PC-9 (cell line): ENCODE data around the gene ZNF491. TPM values are rescaled to one million over a fixed set of nuclear protein-coding genes. Genes with fewer than 3 reads are reported as not detected.

Experiments used
- Bru-seq: library from RNA; stranded (reverse); fragments of 400-500 nt; gene quantifications from one replicate; lab custom pipeline; 2021; lab: Mats Ljungman, UMichigan
- BruChase-seq, 2 experiments: library from RNA; stranded (reverse); fragments of 400-500 nt; gene quantifications; one replicate each; lab custom pipeline; 2021; lab: Mats Ljungman, UMichigan
- BruUV-seq: library from RNA; stranded (reverse); fragments of 400-500 nt; replicated peaks from 2 replicates; lab custom pipeline; 2021; lab: Mats Ljungman, UMichigan
- CTCF ChIA-PET: fragments of 300-600 bp; sonication (Branson Sonifier 250); formaldehyde crosslinking; loops from one replicate; lab custom pipeline; 2022; ENCODE audit warnings: antibody characterized with exemption; lab: Charles Lee
- POLR2A ChIA-PET: fragments of 300-600 bp; sonication (Branson Sonifier 250); formaldehyde crosslinking; loops from one replicate; lab custom pipeline; 2022; ENCODE audit warnings: antibody characterized with exemption; ENCODE audit not compliant: unreplicated experiment; lab: Charles Lee
- DNase-seq, 2 experiments: peaks; one replicate each; pipeline versions ENCODE4 v3.0.0 to v3.0.0-alpha.2; 2015 to 2022; ENCODE audit warnings: mixed read lengths in 1 of 2
- H2AFZ ChIP-seq: fragments of 200-600 bp; sonication (generic); 2 replicates; pipeline ENCODE4 v1.8.1; 2017; ENCODE audit warnings: antibody characterized with exemption
- H3F3A ChIP-seq: fragments of 200-600 bp; sonication (generic); 2 replicates; pipeline ENCODE4 v1.8.1; 2017; ENCODE audit warnings: antibody characterized with exemption, mild to moderate bottlenecking, low read depth; ENCODE audit not compliant: insufficient read depth
- H3K27ac ChIP-seq: fragments of 200-600 bp; sonication (generic); 2 replicates; pipeline ENCODE4 v1.6.1; 2016; ENCODE audit warnings: mixed run types
- H3K27me3 ChIP-seq: fragments of 200-600 bp; sonication (generic); 2 replicates; pipeline ENCODE4 v1.6.1; 2016; ENCODE audit warnings: low read depth, mixed run types; ENCODE audit not compliant: insufficient read depth
- H3K36me3 ChIP-seq: fragments of 200-600 bp; sonication (generic); 2 replicates; pipeline ENCODE4 v1.6.1; 2016; ENCODE audit warnings: low read depth, mixed run types
- H3K4me1 ChIP-seq: fragments of 200-600 bp; sonication (generic); replicated peaks from 2 replicates; pipeline ENCODE4 v1.6.1; 2016; ENCODE audit warnings: mixed run types; ENCODE audit not compliant: insufficient read depth
- H3K4me2 ChIP-seq: fragments of 200-600 bp; sonication (generic); 2 replicates; pipeline ENCODE4 v1.6.1; 2017; ENCODE audit warnings: mixed run types
- H3K4me3 ChIP-seq: fragments of 200-600 bp; sonication (generic); 2 replicates; pipeline ENCODE4 v1.6.1; 2016; ENCODE audit warnings: mixed run types
- H3K79me2 ChIP-seq: fragments of 200-600 bp; sonication (generic); 2 replicates; pipeline ENCODE4 v1.6.1; 2017; ENCODE audit warnings: low read depth, mixed run types
- H3K9me2 ChIP-seq: fragments of 200-600 bp; sonication (generic); 2 replicates; pipeline ENCODE4 v1.8.1; 2017; ENCODE audit warnings: mild to moderate bottlenecking; ENCODE audit not compliant: insufficient read depth
- H3K9me3 ChIP-seq: fragments of 200-600 bp; sonication (generic); 2 replicates; pipeline ENCODE4 v1.8.1; 2016; ENCODE audit warnings: low read depth; ENCODE audit not compliant: insufficient read depth
- H4K20me1 ChIP-seq: fragments of 200-600 bp; sonication (generic); 2 replicates; pipeline ENCODE4 v1.8.1; 2017; ENCODE audit not compliant: insufficient read depth
- CTCF ChIP-seq: fragments of 200-600 bp; sonication (generic); conservative IDR thresholded peaks from 2 replicates; pipeline ENCODE4 v1.6.1; 2017; ENCODE audit warnings: mixed run types, antibody characterized with exemption, mild to moderate bottlenecking, moderate library complexity
- EZH2 ChIP-seq: fragments of 200-600 bp; sonication (generic); IDR thresholded peaks from 2 replicates; pipeline ENCODE4 v1.8.0; 2017; ENCODE audit warnings: antibody characterized with exemption, low read depth
- intact Hi-C: fragments of 100-400 bp; cut with micrococcal nuclease; formaldehyde crosslinking; loops from one replicate; pipeline ENCODE4 v1.10.0; 2022; ENCODE audit not compliant: unreplicated experiment
- long read RNA-seq: library from polyadenylated mRNA; stranded (forward); transcript quantifications from one replicate; pipeline ENCODE4 v2.0.0, GENCODE V29; 2022
- total RNA-seq: library from RNA; stranded (reverse); gene quantifications from 2 replicates; pipeline ENCODE4 v1.2.3, GENCODE V29; 2021

The ZNF491 gene
- not detected in 2 replicates for total RNA-seq
- percentile 10 among the genes with signal in this experiment for Bru-seq, nascent RNA
- percentile 14 among the genes with signal in this experiment for BruChase-seq, experiment 1, labeled RNA remaining after a 2-hour chase
- BruChase-seq, experiment 2, labeled RNA remaining after a 6-hour chase: percentile 14 among the genes with signal in this experiment
- long read RNA-seq: 0 reads

GRCh38 chr19:11798391-11799330 lies at the start of gene ZNF491:
Gene ZNF491 (plus strand): TSS chr19:11798523. CDS start chr19:11805954, 7,431 bp downstream.
- ChIA-PET CTCF (interaction anchor here (0.6 to 1.4 kb wide), 7 partner anchors 15 to 873 kb away, joined by 3 to 6 read pairs (median 4); no protein-coding TSS in a partner anchor), POLR2A (interaction anchor here (0.6 kb wide), 1 partner anchor 1152 kb away, joined by 6 read pairs; no protein-coding TSS in a partner anchor)
- Histone ChIP-seq H3F3A (peaks cover 5% of the 10 kb centered on the region; the same call in 1 of the 2 replicates), H2AFZ (0 out of 2 replicates have a peak within 1 kb of the TSS, but pooled peaks have one; percentile 20), H4K20me1 (no peaks in the 10 kb centered on the region), H3K36me3 (no peaks in the 10 kb centered on the region), H3K4me1 (no peaks in the 10 kb centered on the region), H3K4me2 (peak within 1 kb of the TSS; percentile 45), H3K27me3 (no peaks in the 10 kb centered on the region), H3K27ac (no peak within 1 kb of the TSS), H3K9me2 (no peaks in the 10 kb centered on the region), H3K4me3 (peak within 1 kb of the TSS; percentile 19; the same call in 1 of the 2 replicates), H3K9me3 (peaks cover 5% of the 10 kb centered on the region; the same call in 1 of the 2 replicates), H3K79me2 (no peaks in the 10 kb centered on the region)
- peak in 1 of 2 experiments; percentile 69 for DNase-seq
- no TSS peak for BruUV-seq
- intact Hi-C loops: loop anchor here (5.0 kb wide), 3 partner anchors 59 to 236 kb away; no protein-coding TSS in a partner anchor
- TF ChIP-seq EZH2 (no peak), CTCF (no peak)

GRCh38 chr19:11749751-11750150 lies 48.6 kb upstream of the ZNF491 start:
- intact Hi-C loops: no loop called here
- no peak for TF ChIP-seq EZH2
- no peak for TF ChIP-seq CTCF
- no peaks in the 10 kb centered on the region for H3K27me3 ChIP-seq
- no peaks in the 10 kb centered on the region for H3K9me2 ChIP-seq
- peaks cover 8% of the 10 kb centered on the region; the same call in 1 of the 2 replicates for H3F3A ChIP-seq
- H3K36me3 ChIP-seq: no peaks in the 10 kb centered on the region
- H3K27ac ChIP-seq: no peak overlapping the region
- no peak overlapping the region for H3K4me3 ChIP-seq
- DNase-seq: no peak
- H3K4me1 ChIP-seq: peaks cover 9% of the 10 kb centered on the region
- H4K20me1 ChIP-seq: no peaks in the 10 kb centered on the region; the same call in 1 of the 2 replicates
- no peak overlapping the region for H2AFZ ChIP-seq
- POLR2A ChIA-PET: no interaction called here
- CTCF ChIA-PET: no interaction called here
- H3K79me2 ChIP-seq: no peaks in the 10 kb centered on the region
- peaks cover 19% of the 10 kb centered on the region for H3K9me3 ChIP-seq
- H3K4me2 ChIP-seq: no peak overlapping the region
- BruUV-seq: no TSS peak

- ChIA-PET CTCF (no interaction called here), POLR2A (no interaction called here)
- DNase-seq: no peak
- Histone ChIP-seq H3K36me3 (no peaks in the 10 kb centered on the region), H4K20me1 (no peaks in the 10 kb centered on the region; the same call in 1 of the 2 replicates), H3K27ac (no peak overlapping the region), H3K4me3 (no peak overlapping the region), H3K79me2 (no peaks in the 10 kb centered on the region), H3K4me1 (peaks cover 16% of the 10 kb centered on the region), H3K9me2 (no peaks in the 10 kb centered on the region), H2AFZ (no peak overlapping the region), H3K4me2 (no peak overlapping the region), H3K9me3 (peaks cover 32% of the 10 kb centered on the region), H3F3A (peaks cover 15% of the 10 kb centered on the region), H3K27me3 (no peaks in the 10 kb centered on the region)
- no TSS peak for BruUV-seq
- intact Hi-C loops: no loop called here
- TF ChIP-seq CTCF (no peak), EZH2 (no peak)
Measured at GRCh38 chr19:11752244-11752736, 46.0 kb upstream of the ZNF491 start.
